Activated T-helper 1 cell treated with anti-CD3 and anti-CD28 coated beads, Interleukin-12 subunit alpha, Interleukin-12 subunit beta, Interleukin-2, Interleukin-4 antibody, amounts not matched to agents 30 ng/mL and 10 ng/mL and 1 ng/mL, durations not matched to agents 14 hours and 24 hours and 36 hours (primary cell): ENCODE results near the gene HOXC5. TPM values are rescaled to one million over a fixed set of nuclear protein-coding genes. Genes with fewer than 3 reads are reported as not detected.

Source experiments
- DNase-seq: peaks from one replicate; pipeline ENCODE4 v3.0.0; 2021; ENCODE audit warnings: low spot score
- H3K27ac Mint-ChIP-seq: one replicate; pipeline ENCODE4 v1.8.0; 2021; ENCODE audit warnings: mild to moderate bottlenecking, mixed read lengths
- H3K27me3 Mint-ChIP-seq: one replicate; pipeline ENCODE4 v1.8.0; 2022; ENCODE audit warnings: mild to moderate bottlenecking, moderate library complexity, mixed read lengths; ENCODE audit not compliant: insufficient read depth
- H3K36me3 Mint-ChIP-seq: one replicate; pipeline ENCODE4 v1.8.0; 2021; ENCODE audit warnings: low read depth, mixed read lengths
- H3K4me1 Mint-ChIP-seq: one replicate; pipeline ENCODE4 v1.8.0; 2021; ENCODE audit warnings: low read depth, mixed read lengths
- H3K4me3 Mint-ChIP-seq: one replicate; pipeline ENCODE4 v1.8.0; 2021; ENCODE audit warnings: mild to moderate bottlenecking, moderate library complexity, mixed read lengths
- H3K9me3 Mint-ChIP-seq: one replicate; pipeline ENCODE4 v1.8.0; 2021; ENCODE audit warnings: mixed read lengths
- intact Hi-C: fragments of 100-400 bp; cut with micrococcal nuclease; formaldehyde crosslinking; loops from one replicate; pipeline ENCODE4 v1.15.1; 2024
- total RNA-seq: library from RNA; stranded (reverse); gene quantifications from 2 replicates; pipeline ENCODE4 v1.2.3, GENCODE V29; 2022

The HOXC5 gene
- total RNA-seq, 1 donor from 2014 or later: not detected

- Mint-ChIP-seq H3K27me3 (peaks cover 79% of the 10 kb centered on the region), H3K9me3 (no peaks in the 10 kb centered on the region), H3K4me1 (peaks cover 20% of the 10 kb centered on the region), H3K27ac (peak overlapping the region; percentile 25), H3K4me3 (no peak overlapping the region), H3K36me3 (peaks cover 3% of the 10 kb centered on the region)
- DNase-seq: no peak
- intact Hi-C loops: no loop called here
Measured at GRCh38 chr12:54047160-54047963, 14.5 kb downstream of the HOXC5 start.

DNA sequence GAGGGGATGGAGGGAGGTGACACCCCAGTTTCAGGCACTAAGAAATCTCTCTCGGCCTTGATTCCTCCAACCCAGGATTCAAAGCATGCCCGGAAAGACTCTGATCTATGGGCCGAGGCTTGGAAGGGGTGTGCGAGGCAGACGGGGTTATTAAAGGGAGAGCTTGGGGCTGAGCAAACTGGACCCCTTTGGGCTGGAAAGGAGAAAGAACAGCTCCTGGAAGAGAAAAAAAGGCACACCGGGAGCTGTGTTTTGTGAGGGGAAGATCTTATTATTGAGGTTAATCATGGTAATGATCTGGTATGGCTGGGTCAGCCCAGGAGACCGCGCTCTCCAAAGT, 15.1 kb downstream of the HOXC5 start:
- H3K4me3 Mint-ChIP-seq: no peak overlapping the region

GRCh38 chr12:54048406-54049093, 15.7 kb downstream of the HOXC5 start:
- Mint-ChIP-seq H3K4me1 (peaks cover 19% of the 10 kb centered on the region), H3K27me3 (peaks cover 83% of the 10 kb centered on the region)

More for the DNA sequence above, 15.1 kb downstream of the HOXC5 start:
- H3K9me3 Mint-ChIP-seq: no peaks in the 10 kb centered on the region
- H3K4me1 Mint-ChIP-seq: peaks cover 20% of the 10 kb centered on the region
- peak overlapping the region; percentile 25 for H3K27ac Mint-ChIP-seq
- H3K36me3 Mint-ChIP-seq: peaks cover 3% of the 10 kb centered on the region
- H3K27me3 Mint-ChIP-seq: peaks cover 80% of the 10 kb centered on the region
- DNase-seq: no peak
- intact Hi-C loops: loop anchor here (2.0 kb wide), 1 partner anchor 15 kb away; the partner anchor contains the start of gene HOXC5

DNA sequence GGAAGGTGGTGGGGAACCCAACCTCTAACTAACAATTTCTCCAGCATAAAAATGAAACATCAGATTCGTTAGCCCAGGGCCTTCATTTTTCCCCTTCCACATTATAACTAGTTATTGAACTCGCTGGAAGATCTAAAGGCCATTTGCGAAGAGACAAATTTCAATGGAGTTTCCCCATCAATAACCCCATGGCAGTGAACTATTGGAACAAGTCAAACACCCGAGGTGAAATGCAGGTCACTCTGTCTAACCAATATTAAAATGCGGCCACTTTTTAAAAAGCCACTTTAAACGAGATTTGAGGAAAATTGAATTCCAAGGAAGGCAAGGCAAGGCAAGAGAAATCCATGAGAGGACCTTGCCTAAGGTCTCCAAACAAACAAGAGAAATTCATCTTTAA, 16.3 kb downstream of the HOXC5 start:
- H3K36me3 Mint-ChIP-seq: peaks cover 5% of the 10 kb centered on the region
- DNase-seq: no peak
- no peak overlapping the region for H3K27ac Mint-ChIP-seq
- H3K4me3 Mint-ChIP-seq: no peak overlapping the region
- peaks cover 85% of the 10 kb centered on the region for H3K27me3 Mint-ChIP-seq
- intact Hi-C loops: loop anchor here (2.0 kb wide), 1 partner anchor 16 kb away; the partner anchor contains the start of gene HOXC5
- peaks cover 13% of the 10 kb centered on the region for H3K4me1 Mint-ChIP-seq
- H3K9me3 Mint-ChIP-seq: no peaks in the 10 kb centered on the region

More at GRCh38 chr12:54048406-54049093, 15.7 kb downstream of the HOXC5 start:
- intact Hi-C loops: loop anchor here (2.0 kb wide), 1 partner anchor 16 kb away; the partner anchor contains the start of gene HOXC5
- H3K36me3 Mint-ChIP-seq: peaks cover 3% of the 10 kb centered on the region
- H3K9me3 Mint-ChIP-seq: no peaks in the 10 kb centered on the region
- no peak for DNase-seq
- no peak overlapping the region for H3K4me3 Mint-ChIP-seq
- H3K27ac Mint-ChIP-seq: no peak overlapping the region

GRCh38 chr12:54050482-54050810, 17.6 kb downstream of the HOXC5 start:
- H3K4me3 Mint-ChIP-seq: no peak overlapping the region
- H3K36me3 Mint-ChIP-seq: peaks cover 5% of the 10 kb centered on the region
- peaks cover 84% of the 10 kb centered on the region for H3K27me3 Mint-ChIP-seq
- peaks cover 18% of the 10 kb centered on the region for H3K4me1 Mint-ChIP-seq
- no peak overlapping the region for H3K27ac Mint-ChIP-seq
- no peaks in the 10 kb centered on the region for H3K9me3 Mint-ChIP-seq
- no peak for DNase-seq
- intact Hi-C loops: loop anchor here (5.0 kb wide), 2 partner anchors 77 to 98 kb away; partner anchors contain the start of gene HOXC12

DNA sequence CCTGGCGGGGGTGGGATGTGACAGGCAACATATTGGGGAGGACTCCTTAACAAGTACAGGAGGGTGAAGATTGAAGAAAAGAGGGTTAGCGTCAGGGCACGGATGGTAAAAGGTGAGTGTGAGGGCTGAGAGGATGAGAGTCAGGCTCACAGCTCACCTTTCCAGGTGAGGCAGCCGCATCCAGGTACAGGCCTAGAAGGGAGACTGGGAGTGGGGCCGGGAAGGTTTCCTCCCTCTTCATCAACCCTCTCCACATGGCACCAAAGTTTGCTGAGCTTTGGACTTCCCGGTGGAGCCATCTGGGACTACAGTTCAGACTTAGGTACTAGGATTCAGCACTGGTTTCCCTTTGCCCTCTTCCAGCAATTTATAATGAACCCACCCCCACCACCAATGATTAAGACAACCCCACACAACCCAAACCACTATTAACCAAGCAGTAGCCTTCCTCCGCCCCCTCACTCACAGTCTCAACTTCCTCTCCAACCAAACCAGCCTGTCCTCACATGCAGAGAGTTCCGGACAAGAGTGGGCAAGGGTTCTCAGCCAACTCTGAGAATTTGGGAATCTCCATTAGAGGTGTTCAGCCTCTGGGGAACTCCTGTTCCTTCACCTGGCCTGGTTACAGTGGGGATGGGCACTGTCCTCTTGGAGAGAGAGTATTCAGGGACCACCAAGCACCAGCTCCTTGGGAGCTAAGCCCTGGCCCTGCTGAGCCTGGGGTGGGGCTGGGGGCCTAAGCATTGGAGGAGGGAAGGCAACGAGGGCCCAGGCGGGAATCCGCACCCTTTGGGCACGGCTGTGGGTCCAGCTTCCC, 18.4 kb downstream of the HOXC5 start:
- Mint-ChIP-seq H3K4me3 (no peak overlapping the region), H3K9me3 (no peaks in the 10 kb centered on the region), H3K36me3 (peaks cover 5% of the 10 kb centered on the region), H3K27ac (no peak overlapping the region), H3K4me1 (peaks cover 18% of the 10 kb centered on the region), H3K27me3 (peaks cover 85% of the 10 kb centered on the region)
- intact Hi-C loops: loop anchor here (5.0 kb wide), 2 partner anchors 76 to 99 kb away; partner anchors contain the start of gene HOXC12
- no peak for DNase-seq

GRCh38 chr12:54051874-54052437, 19.1 kb downstream of the HOXC5 start:
- Mint-ChIP-seq H3K36me3 (peaks cover 5% of the 10 kb centered on the region), H3K4me1 (peaks cover 18% of the 10 kb centered on the region), H3K27ac (peak overlapping the region; percentile 45), H3K27me3 (peaks cover 85% of the 10 kb centered on the region), H3K4me3 (no peak overlapping the region), H3K9me3 (no peaks in the 10 kb centered on the region)
- no peak for DNase-seq
- intact Hi-C loops: loop anchor here (5.0 kb wide), 2 partner anchors 75 to 100 kb away; partner anchors contain the start of gene HOXC12

DNA sequence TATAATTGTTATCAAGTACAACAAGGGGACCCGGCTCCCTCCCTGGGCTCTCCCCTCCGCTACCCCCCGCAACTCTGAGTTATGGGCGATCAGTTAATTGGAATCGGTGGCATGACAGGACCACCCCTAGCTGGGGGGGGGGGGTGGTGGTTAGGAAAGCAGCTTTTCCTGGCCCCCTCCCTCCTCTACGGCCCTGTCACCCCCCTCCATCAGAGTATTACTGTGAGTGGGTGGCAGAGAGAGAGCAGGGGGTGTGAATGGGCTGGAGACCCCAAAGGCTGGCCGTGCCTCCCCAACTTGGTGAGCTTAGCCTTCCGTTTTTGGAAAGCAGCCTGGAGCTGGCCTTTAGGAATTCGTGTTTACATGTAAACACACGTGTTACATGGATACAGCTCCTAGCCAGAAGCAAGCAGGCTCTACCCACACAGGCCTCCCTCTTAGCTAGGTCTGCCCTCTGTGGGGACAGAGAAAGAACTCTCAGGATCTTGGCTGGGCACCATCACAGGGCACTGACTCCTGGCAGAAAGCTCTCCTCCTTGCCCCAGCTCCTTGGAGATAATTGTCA, 19.7 kb downstream of the HOXC5 start:
- H3K4me3 Mint-ChIP-seq: peak overlapping the region; percentile 9
- peaks cover 5% of the 10 kb centered on the region for H3K36me3 Mint-ChIP-seq
- DNase-seq: no peak
- H3K27ac Mint-ChIP-seq: no peak overlapping the region
- intact Hi-C loops: loop anchor here (5.0 kb wide), 2 partner anchors 75 to 100 kb away; partner anchors contain the start of gene HOXC12
- H3K4me1 Mint-ChIP-seq: peaks cover 18% of the 10 kb centered on the region
- no peaks in the 10 kb centered on the region for H3K9me3 Mint-ChIP-seq
- peaks cover 89% of the 10 kb centered on the region for H3K27me3 Mint-ChIP-seq

DNA sequence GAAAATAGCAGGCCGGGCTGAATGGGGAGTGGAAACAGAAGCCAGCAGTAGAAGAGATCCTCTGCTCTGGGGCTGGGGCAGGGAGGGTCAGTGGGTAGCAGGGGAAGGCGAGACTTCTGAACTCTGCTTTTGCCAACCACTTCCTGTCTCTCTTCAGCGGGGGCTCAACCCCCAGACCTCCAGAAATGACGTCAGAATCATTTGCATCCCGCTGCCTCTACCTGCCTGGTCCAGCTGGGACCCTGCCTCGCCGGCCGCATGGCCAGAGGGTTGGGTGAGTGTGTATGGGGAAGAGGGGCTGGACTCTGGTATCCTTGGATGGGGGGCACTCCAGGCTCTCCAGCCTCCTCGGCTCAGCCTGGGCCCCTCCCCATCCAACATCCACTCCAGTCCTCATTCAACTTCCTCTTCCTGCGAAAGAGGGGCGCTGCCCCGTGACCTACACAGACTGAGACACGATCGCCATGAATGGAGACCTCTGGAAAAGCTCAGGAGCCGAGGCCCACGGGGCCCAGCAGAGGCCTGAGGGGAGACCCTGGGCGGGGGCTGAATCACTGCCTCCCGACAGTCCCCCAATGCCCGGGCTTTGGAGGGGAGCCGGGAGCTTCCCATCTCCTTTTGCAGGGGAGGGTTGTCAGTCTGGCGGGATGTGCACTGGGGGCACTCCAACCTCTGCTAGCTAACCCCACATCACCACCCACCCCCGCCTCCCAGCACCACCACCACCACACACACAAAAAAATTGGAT, 20.3 kb downstream of the HOXC5 start:
- no peak overlapping the region for H3K27ac Mint-ChIP-seq
- peaks cover 18% of the 10 kb centered on the region for H3K4me1 Mint-ChIP-seq
- DNase-seq: no peak
- H3K4me3 Mint-ChIP-seq: peak overlapping the region; percentile 9
- intact Hi-C loops: loop anchor here (5.0 kb wide), 2 partner anchors 74 to 101 kb away; partner anchors contain the start of gene HOXC12
- H3K9me3 Mint-ChIP-seq: no peaks in the 10 kb centered on the region
- peaks cover 89% of the 10 kb centered on the region for H3K27me3 Mint-ChIP-seq
- H3K36me3 Mint-ChIP-seq: peaks cover 5% of the 10 kb centered on the region

GRCh38 chr12:54053751-54054741, 21.2 kb downstream of the HOXC5 start, which contains the start of gene HOXC4:
Gene HOXC4, plus strand, starts transcription at chr12:54053835. Its CDS starts 88 bp downstream, at chr12:54053923.
- Mint-ChIP-seq H3K4me3 (peak within 1 kb of the TSS; percentile 57), H3K27ac (no peak within 1 kb of the TSS), H3K4me1 (peaks cover 18% of the 10 kb centered on the region), H3K27me3 (peaks cover 89% of the 10 kb centered on the region), H3K9me3 (no peaks in the 10 kb centered on the region), H3K36me3 (peaks cover 5% of the 10 kb centered on the region)
- DNase-seq: no peak
- intact Hi-C loops: loop anchor here (2.0 to 5.0 kb wide), 3 partner anchors 47 to 102 kb away; partner anchors contain the start of gene HOXC12
